ENCODE data around the gene SMIM33.

The SMIM33 gene

DNA sequence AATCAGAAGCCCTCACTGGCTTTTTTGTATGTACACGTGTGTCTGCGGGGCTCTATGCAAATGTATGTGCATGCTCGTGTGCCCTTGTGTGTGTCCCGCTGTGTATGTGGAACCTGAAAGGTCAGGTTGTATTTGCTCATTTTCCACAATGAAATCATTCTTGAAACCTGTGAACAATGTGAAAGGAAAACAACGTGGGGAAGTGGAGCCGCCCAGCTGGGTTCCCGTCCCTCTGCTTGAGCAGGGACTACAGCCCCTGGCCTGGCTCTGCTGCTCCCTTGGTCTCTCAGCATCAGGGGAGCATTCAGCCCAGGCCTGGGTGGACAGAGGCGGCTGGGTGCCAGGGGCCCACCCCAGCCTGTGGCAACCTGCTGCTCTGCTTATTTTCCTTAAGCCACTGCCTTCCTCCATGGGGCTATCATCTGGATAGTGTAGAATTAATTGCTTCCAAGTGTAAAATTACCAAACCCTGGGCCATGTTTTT is 11.3 kb upstream of the SMIM33 start:
- TF ChIP-seq ZFP30 (CRISPR knock-in tag; IDR thresholded peaks at IDR 0.05) = no peak
- TF ChIP-seq RARB (CRISPR knock-in tag; IDR thresholded peaks at IDR 0.05) = no peak
- no peak for TF ChIP-seq OSR1 (CRISPR knock-in tag; IDR thresholded peaks at IDR 0.05)
- no peak for TF ChIP-seq ZNF70 (CRISPR knock-in tag; IDR thresholded peaks at IDR 0.05)
- TF ChIP-seq ZNF565 (CRISPR knock-in tag; conservative IDR thresholded peaks at IDR 0.05; ENCODE audit: low read depth) = no peak
- no peak for TF ChIP-seq SNAI2 (CRISPR knock-in tag; IDR thresholded peaks at IDR 0.05)
- TF ChIP-seq, protein P1, sequence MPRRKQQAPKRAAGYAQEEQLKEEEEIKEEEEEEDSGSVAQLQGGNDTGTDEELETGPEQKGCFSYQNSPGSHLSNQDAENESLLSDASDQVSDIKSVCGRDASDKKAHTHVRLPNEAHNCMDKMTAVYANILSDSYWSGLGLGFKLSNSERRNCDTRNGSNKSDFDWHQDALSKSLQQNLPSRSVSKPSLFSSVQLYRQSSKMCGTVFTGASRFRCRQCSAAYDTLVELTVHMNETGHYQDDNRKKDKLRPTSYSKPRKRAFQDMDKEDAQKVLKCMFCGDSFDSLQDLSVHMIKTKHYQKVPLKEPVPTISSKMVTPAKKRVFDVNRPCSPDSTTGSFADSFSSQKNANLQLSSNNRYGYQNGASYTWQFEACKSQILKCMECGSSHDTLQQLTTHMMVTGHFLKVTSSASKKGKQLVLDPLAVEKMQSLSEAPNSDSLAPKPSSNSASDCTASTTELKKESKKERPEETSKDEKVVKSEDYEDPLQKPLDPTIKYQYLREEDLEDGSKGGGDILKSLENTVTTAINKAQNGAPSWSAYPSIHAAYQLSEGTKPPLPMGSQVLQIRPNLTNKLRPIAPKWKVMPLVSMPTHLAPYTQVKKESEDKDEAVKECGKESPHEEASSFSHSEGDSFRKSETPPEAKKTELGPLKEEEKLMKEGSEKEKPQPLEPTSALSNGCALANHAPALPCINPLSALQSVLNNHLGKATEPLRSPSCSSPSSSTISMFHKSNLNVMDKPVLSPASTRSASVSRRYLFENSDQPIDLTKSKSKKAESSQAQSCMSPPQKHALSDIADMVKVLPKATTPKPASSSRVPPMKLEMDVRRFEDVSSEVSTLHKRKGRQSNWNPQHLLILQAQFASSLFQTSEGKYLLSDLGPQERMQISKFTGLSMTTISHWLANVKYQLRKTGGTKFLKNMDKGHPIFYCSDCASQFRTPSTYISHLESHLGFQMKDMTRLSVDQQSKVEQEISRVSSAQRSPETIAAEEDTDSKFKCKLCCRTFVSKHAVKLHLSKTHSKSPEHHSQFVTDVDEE (CRISPR knock-in tag; IDR thresholded peaks at IDR 0.05) = no peak
- TF ChIP-seq, protein P2, sequence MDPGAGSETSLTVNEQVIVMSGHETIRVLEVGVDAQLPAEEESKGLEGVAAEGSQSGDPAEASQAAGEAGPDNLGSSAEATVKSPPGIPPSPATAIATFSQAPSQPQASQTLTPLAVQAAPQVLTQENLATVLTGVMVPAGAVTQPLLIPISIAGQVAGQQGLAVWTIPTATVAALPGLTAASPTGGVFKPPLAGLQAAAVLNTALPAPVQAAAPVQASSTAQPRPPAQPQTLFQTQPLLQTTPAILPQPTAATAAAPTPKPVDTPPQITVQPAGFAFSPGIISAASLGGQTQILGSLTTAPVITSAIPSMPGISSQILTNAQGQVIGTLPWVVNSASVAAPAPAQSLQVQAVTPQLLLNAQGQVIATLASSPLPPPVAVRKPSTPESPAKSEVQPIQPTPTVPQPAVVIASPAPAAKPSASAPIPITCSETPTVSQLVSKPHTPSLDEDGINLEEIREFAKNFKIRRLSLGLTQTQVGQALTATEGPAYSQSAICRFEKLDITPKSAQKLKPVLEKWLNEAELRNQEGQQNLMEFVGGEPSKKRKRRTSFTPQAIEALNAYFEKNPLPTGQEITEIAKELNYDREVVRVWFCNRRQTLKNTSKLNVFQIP (CRISPR knock-in tag; IDR thresholded peaks at IDR 0.05; ENCODE audit: borderline replicate concordance, low read depth) = no peak
- no peak for TF ChIP-seq ZNF8 (CRISPR knock-in tag; IDR thresholded peaks at IDR 0.05)
- no peak for TF ChIP-seq BACH2 (CRISPR knock-in tag; IDR thresholded peaks at IDR 0.05; ENCODE audit: borderline replicate concordance)
- no peak for TF ChIP-seq PPARA (CRISPR knock-in tag; IDR thresholded peaks at IDR 0.05; ENCODE audit: borderline replicate concordance)
- TF ChIP-seq, protein P3, sequence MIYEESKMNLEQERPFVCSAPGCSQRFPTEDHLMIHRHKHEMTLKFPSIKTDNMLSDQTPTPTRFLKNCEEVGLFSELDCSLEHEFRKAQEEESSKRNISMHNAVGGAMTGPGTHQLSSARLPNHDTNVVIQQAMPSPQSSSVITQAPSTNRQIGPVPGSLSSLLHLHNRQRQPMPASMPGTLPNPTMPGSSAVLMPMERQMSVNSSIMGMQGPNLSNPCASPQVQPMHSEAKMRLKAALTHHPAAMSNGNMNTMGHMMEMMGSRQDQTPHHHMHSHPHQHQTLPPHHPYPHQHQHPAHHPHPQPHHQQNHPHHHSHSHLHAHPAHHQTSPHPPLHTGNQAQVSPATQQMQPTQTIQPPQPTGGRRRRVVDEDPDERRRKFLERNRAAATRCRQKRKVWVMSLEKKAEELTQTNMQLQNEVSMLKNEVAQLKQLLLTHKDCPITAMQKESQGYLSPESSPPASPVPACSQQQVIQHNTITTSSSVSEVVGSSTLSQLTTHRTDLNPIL (CRISPR knock-in tag; IDR thresholded peaks at IDR 0.05; ENCODE audit: low read depth) = no peak
- no peak for TF ChIP-seq TCF4 (CRISPR knock-in tag; IDR thresholded peaks at IDR 0.05; ENCODE audit: borderline replicate concordance)
- no peak for TF ChIP-seq ZC3H10 (CRISPR knock-in tag; IDR thresholded peaks at IDR 0.05)
- TF ChIP-seq ESRRG (CRISPR knock-in tag; IDR thresholded peaks at IDR 0.05) = no peak
- TF ChIP-seq, protein P4, sequence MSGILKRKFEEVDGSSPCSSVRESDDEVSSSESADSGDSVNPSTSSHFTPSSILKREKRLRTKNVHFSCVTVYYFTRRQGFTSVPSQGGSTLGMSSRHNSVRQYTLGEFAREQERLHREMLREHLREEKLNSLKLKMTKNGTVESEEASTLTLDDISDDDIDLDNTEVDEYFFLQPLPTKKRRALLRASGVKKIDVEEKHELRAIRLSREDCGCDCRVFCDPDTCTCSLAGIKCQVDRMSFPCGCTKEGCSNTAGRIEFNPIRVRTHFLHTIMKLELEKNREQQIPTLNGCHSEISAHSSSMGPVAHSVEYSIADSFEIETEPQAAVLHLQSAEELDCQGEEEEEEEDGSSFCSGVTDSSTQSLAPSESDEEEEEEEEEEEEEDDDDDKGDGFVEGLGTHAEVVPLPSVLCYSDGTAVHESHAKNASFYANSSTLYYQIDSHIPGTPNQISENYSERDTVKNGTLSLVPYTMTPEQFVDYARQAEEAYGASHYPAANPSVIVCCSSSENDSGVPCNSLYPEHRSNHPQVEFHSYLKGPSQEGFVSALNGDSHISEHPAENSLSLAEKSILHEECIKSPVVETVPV (CRISPR knock-in tag; IDR thresholded peaks at IDR 0.05) = no peak
- no peak for TF ChIP-seq GLIS3 (CRISPR knock-in tag; IDR thresholded peaks at IDR 0.05)
- TF ChIP-seq, protein P5, sequence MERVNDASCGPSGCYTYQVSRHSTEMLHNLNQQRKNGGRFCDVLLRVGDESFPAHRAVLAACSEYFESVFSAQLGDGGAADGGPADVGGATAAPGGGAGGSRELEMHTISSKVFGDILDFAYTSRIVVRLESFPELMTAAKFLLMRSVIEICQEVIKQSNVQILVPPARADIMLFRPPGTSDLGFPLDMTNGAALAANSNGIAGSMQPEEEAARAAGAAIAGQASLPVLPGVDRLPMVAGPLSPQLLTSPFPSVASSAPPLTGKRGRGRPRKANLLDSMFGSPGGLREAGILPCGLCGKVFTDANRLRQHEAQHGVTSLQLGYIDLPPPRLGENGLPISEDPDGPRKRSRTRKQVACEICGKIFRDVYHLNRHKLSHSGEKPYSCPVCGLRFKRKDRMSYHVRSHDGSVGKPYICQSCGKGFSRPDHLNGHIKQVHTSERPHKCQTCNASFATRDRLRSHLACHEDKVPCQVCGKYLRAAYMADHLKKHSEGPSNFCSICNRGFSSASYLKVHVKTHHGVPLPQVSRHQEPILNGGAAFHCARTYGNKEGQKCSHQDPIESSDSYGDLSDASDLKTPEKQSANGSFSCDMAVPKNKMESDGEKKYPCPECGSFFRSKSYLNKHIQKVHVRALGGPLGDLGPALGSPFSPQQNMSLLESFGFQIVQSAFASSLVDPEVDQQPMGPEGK (CRISPR knock-in tag; IDR thresholded peaks at IDR 0.05; ENCODE audit: borderline replicate concordance) = no peak
- no peak for TF ChIP-seq ISL1 (CRISPR knock-in tag; IDR thresholded peaks at IDR 0.05)
- no peak; the same call in 2 of the 3 replicates for ATAC-seq

DNA sequence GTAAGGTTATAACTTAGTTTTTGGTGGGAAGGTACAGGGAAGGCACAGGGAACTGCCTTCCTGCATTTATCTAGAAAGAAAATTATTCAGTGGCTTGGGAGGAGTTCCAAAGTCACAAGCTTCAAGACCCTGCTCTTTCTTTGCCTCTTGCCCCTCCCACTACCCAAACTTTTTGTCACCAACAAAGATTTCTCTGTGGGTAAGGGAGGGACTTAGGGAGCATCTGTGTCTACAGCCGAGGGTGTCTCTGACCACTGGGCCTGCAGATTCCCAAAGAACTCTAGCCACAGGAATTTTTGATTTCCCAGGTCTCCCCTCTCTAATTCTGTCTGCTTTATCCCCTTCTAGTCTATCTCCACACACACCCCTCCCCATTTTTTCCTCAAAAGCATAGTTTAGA is 10.3 kb upstream of the SMIM33 start:
- TF ChIP-seq OSR1 (CRISPR knock-in tag; IDR thresholded peaks at IDR 0.05) = no peak
- TF ChIP-seq ESRRG (CRISPR knock-in tag; IDR thresholded peaks at IDR 0.05) = no peak
- TF ChIP-seq, protein P2 (CRISPR knock-in tag; IDR thresholded peaks at IDR 0.05; ENCODE audit: borderline replicate concordance, low read depth) = no peak
- no peak for TF ChIP-seq SNAI2 (CRISPR knock-in tag; IDR thresholded peaks at IDR 0.05)
- TF ChIP-seq GLIS3 (CRISPR knock-in tag; IDR thresholded peaks at IDR 0.05) = no peak
- TF ChIP-seq CSDC2 (CRISPR knock-in tag; IDR thresholded peaks at IDR 0.05) = no peak
- no peak for TF ChIP-seq RARB (CRISPR knock-in tag; IDR thresholded peaks at IDR 0.05)
- TF ChIP-seq ISL1 (CRISPR knock-in tag; IDR thresholded peaks at IDR 0.05) = no peak
- no peak for TF ChIP-seq BACH2 (CRISPR knock-in tag; IDR thresholded peaks at IDR 0.05; ENCODE audit: borderline replicate concordance)
- TF ChIP-seq ZNF565 (CRISPR knock-in tag; conservative IDR thresholded peaks at IDR 0.05; ENCODE audit: low read depth) = no peak
- no peak for TF ChIP-seq TOX (CRISPR knock-in tag; IDR thresholded peaks at IDR 0.05; ENCODE audit: borderline replicate concordance)
- TF ChIP-seq ZFP3 (CRISPR knock-in tag; IDR thresholded peaks at IDR 0.05) = no peak
- no peak for TF ChIP-seq ZNF8 (CRISPR knock-in tag; IDR thresholded peaks at IDR 0.05)
- TF ChIP-seq ZNF70 (CRISPR knock-in tag; IDR thresholded peaks at IDR 0.05) = no peak
- no peak for TF ChIP-seq PPARA (CRISPR knock-in tag; IDR thresholded peaks at IDR 0.05; ENCODE audit: borderline replicate concordance)
- TF ChIP-seq ZC3H10 (CRISPR knock-in tag; IDR thresholded peaks at IDR 0.05) = no peak
- TF ChIP-seq ZFP30 (CRISPR knock-in tag; IDR thresholded peaks at IDR 0.05) = no peak
- no peak for ATAC-seq

Data from SK-N-SH treated with all-trans-retinoic acid at 6 μM for 48 hours (cell line).